Measurements from ENCODE around the gene MMP19.

MMP19 gene

GRCh38 chr12:55788546-55788945 lies 54.2 kb downstream of the MMP19 start:
- H3K4me3 ChIP-seq (ENCODE audit: low read depth, low read length): no peak overlapping the region
- TF ChIP-seq CTCF (IDR thresholded peaks at IDR 0.05; ENCODE audit: low read depth, low read length): no peak
